Subcutaneous abdominal adipose tissue (tissue), 5 donors: Measurements from ENCODE around the gene MRPS26.

Experiments
- H3K27ac ChIP-seq: one replicate; pipeline ENCODE4 v1.7.0; 2013; ENCODE audit warnings: low read depth, mild to moderate bottlenecking, inconsistent platforms, low read length, moderate library complexity
- H3K27me3 ChIP-seq, 5 donors: one replicate each; pipeline ENCODE4 v1.7.0; 2013; ENCODE audit warnings: low read length in 5 of 5, inconsistent platforms in 1 of 5; ENCODE audit not compliant: control insufficient read depth in 5 of 5, insufficient read depth in 4 of 5
- H3K36me3 ChIP-seq, 5 donors: one replicate each; pipeline ENCODE4 v1.7.0; 2013; ENCODE audit warnings: low read length in 5 of 5; ENCODE audit not compliant: control insufficient read depth in 5 of 5, insufficient read depth in 5 of 5
- H3K4me1 ChIP-seq, 5 donors: one replicate each; pipeline ENCODE4 v1.7.0; 2013; ENCODE audit warnings: low read length in 5 of 5, mild to moderate bottlenecking in 3 of 5, moderate library complexity in 1 of 5; ENCODE audit not compliant: control insufficient read depth in 5 of 5, insufficient read depth in 5 of 5
- H3K4me3 ChIP-seq, 5 donors: one replicate each; pipeline ENCODE4 v1.7.0; 2013; ENCODE audit warnings: low read length in 5 of 5, low read depth in 1 of 5
- H3K9ac ChIP-seq, 5 donors: one replicate each; pipeline ENCODE4 v1.7.0; 2013; ENCODE audit warnings: low read length in 5 of 5, mild to moderate bottlenecking in 4 of 5, moderate library complexity in 3 of 5
- H3K9me3 ChIP-seq, 5 donors: one replicate each; pipeline ENCODE4 v1.7.0; 2013; ENCODE audit warnings: low read length in 5 of 5; ENCODE audit not compliant: control insufficient read depth in 5 of 5
- donor health status: healthy.
- donor health status: healthy.
- donor health status: healthy.
- donor health status: healthy.
- donor health status: healthy.

Gene MRPS26

DNA sequence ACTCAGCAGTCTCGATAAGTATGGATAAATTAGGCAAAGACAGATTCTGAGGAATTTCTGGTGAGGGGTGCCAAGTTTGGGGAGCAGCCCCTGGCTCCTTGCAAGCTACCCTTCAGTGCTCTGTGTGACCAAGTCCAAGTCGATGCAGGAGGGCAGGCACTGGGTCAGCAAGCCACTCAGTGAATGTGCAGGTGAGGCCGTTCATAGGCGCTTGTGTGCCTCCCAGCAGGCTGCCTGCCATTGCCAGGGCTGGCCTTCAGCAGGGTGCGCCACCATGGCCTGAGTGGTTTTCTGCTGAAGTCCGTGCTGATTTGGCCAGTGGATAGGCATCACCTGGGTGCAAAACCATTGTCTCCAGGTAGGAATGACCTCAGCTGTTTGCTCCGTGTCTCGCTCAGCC is 5.8 kb upstream of the MRPS26 start:
- Histone ChIP-seq H3K27me3 (no peaks in the 10 kb centered on the region), H3K36me3 (peaks cover 5 to 58% (median 55%) of the 10 kb centered on the region in 5 donors), H3K4me1 (peaks cover 0 to 23% (median 20%) of the 10 kb centered on the region in 5 donors), H3K4me3 (no peak overlapping the region), H3K27ac (no peak overlapping the region), H3K9me3 (no peaks in the 10 kb centered on the region), H3K9ac (peak overlapping the region in 1 of 5 donors; percentile 2)

DNA sequence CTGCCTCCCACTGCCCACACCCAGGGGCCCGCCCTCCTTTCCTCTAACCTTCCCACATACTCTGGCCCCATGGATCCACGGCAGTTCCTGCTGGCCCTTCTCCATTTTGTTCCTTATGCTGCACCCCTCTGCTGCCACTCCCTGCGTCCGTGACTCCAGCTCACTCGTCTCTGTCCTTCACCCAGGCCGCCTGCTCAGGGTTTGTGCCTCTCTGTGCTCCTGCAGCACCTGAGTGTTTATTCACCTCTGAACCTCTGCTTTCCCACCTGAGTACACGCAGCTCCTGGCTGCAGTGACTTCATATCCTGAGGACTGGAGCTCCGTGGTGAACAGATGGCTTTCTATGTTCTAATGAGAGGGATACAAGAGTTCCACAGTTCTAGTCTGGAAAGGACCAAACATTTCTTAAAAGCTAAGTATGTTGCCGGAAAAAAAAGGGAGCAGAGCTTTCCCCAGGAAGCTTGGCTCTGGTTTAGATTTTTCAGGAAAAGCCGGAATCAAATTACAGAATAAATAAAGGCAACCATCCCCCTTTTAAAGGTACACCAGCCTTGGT is 3.9 kb upstream of the MRPS26 start:
- Histone ChIP-seq H3K36me3 (peaks cover 5 to 40% (median 37%) of the 10 kb centered on the region in 5 donors), H3K27me3 (no peaks in the 10 kb centered on the region), H3K4me3 (no peak overlapping the region), H3K9ac (no peak overlapping the region), H3K4me1 (peaks cover 2 to 39% (median 33%) of the 10 kb centered on the region in 5 donors), H3K27ac (no peak overlapping the region), H3K9me3 (no peaks in the 10 kb centered on the region)

DNA sequence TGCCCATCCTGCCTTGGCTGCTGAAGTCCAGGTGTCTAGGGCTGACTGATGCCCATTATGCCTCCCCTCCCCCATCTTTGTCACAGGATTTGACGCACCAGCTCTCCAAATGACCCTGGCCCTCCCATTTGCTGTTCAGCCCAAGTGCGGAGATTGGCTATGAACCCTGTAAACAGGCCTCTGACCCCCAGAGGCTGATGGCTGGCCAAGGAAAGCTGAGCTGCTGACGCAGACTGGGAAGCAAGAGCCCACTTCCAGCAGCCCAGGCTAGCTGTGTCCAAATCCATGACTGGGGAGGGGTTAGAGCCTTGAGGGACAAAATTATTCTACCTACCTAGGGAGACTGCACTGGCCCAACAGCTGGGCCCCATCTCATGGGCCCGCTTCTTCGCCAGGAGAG is 3.2 kb upstream of the MRPS26 start:
- peaks cover 5 to 35% (median 32%) of the 10 kb centered on the region in 5 donors for H3K36me3 ChIP-seq
- no peaks in the 10 kb centered on the region for H3K9me3 ChIP-seq
- H3K9ac ChIP-seq, result no peak overlapping the region
- H3K4me3 ChIP-seq, result no peak overlapping the region
- H3K27ac ChIP-seq, result peak overlapping the region; percentile 23
- no peaks in the 10 kb centered on the region for H3K27me3 ChIP-seq
- peaks cover 2 to 42% (median 39%) of the 10 kb centered on the region in 5 donors for H3K4me1 ChIP-seq

DNA sequence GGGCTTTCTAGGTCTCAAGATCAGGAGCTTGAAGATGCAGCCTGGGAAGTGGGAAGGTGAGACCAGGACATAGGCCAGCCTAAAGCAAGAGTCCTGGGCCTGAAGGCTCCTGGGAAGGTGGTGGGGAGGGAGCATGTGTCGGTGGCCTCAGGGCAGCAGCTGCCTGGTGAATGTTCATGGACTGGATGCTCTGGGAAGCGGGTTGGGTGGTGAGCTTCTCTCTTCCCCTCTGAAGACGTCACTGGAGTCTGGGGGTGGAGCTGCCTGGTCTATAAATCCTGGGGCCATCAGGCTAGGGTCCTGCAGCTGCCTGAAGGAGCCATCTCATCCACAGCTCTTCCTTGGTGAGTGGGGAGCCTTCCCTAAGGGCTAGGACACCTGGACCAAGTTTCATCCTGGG is 2.5 kb upstream of the MRPS26 start, which contains the start of gene GNRH2:
Gene GNRH2 (plus strand): TSS at position 301 of the 400 bp plus-strand sequence. CDS start 793 bp downstream, outside the sequence.
- peak within 1 kb of the TSS; percentile 23 for H3K27ac ChIP-seq
- H3K4me1 ChIP-seq, result peaks cover 2 to 45% (median 42%) of the 10 kb centered on the region in 5 donors
- H3K4me3 ChIP-seq, result no peak within 1 kb of the TSS
- H3K9ac ChIP-seq, result no peak within 1 kb of the TSS
- H3K36me3 ChIP-seq, result peaks cover 0 to 35% (median 31%) of the 10 kb centered on the region in 5 donors
- H3K9me3 ChIP-seq, result no peaks in the 10 kb centered on the region
- no peaks in the 10 kb centered on the region for H3K27me3 ChIP-seq

DNA sequence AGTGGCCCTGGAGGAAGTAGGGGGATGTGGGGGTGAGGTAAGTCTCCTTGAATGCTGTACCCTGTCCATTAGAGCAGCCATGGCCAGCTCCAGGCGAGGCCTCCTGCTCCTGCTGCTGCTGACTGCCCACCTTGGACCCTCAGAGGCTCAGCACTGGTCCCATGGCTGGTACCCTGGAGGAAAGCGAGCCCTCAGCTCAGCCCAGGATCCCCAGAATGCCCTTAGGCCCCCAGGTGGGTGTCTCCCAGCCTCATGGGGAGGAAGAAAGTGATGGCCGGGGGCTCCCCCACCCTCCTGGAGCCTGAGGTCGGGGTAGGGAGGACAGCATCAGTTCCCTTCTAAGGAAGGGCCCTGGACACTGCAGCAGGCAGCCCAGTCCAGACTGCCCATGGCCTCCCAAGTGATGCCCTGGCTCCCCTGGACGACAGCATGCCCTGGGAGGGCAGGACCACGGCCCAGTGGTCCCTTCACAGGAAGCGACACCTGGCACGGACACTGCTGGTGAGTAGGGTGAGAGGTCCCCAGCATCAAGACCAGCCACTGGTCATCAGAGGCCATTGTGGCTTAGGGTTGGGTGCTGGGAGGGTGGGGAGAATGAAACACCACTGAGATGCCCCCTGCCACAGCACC is 1.4 kb upstream of the MRPS26 start:
- Histone ChIP-seq H3K4me3 (no peak overlapping the region), H3K36me3 (peaks cover 0 to 34% (median 30%) of the 10 kb centered on the region in 5 donors), H3K27me3 (no peaks in the 10 kb centered on the region), H3K27ac (no peak overlapping the region), H3K9ac (no peak overlapping the region), H3K4me1 (peaks cover 2 to 49% (median 42%) of the 10 kb centered on the region in 5 donors), H3K9me3 (no peaks in the 10 kb centered on the region)

DNA sequence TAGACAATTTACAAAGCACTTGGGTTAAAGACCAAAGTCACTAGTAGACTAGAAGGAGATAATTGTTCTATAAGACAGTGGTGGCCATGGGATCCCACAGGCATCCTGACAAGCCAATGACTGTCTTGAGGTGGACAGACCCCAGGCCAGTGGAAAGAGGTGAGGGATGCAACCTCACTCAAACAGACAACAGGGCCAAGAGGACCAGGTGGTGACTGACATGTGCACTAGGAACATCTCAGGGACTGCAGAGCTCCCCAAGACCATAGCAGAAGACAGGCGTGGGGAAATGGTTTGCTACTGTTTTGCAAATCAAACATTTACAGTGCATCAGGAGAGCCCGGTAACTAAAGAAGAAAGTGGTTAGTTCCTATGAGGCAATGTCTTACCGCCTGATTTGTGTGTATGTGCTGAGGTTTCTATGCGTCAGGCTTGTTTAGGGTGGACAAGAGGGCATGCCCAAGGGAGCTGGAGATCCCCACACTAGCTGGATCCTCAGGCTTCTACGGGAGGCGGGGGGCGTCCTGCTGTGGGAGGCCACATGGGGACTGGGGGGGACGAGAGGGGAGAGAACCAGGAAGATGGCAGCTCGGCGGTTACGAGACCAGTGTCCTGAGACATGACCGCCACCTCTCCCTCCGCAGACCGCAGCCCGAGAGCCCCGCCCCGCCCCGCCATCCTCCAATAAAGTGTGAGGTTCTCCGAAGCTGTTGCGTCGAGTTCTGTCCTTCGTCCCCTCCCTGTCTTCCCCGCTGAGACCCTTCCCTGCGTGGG is 623 bp upstream of the MRPS26 start:
- H3K36me3 ChIP-seq, result peaks cover 0 to 34% (median 30%) of the 10 kb centered on the region in 5 donors
- peak overlapping the region; percentile 67 for H3K27ac ChIP-seq
- no peaks in the 10 kb centered on the region for H3K9me3 ChIP-seq
- H3K4me3 ChIP-seq, result peak overlapping the region; percentile 74 to 93 (median 88)
- H3K9ac ChIP-seq, result peak overlapping the region in 4 of 5 donors; percentile 60 to 86 (median 70)
- H3K4me1 ChIP-seq, result peaks cover 2 to 49% (median 42%) of the 10 kb centered on the region in 5 donors
- H3K27me3 ChIP-seq, result no peaks in the 10 kb centered on the region

DNA sequence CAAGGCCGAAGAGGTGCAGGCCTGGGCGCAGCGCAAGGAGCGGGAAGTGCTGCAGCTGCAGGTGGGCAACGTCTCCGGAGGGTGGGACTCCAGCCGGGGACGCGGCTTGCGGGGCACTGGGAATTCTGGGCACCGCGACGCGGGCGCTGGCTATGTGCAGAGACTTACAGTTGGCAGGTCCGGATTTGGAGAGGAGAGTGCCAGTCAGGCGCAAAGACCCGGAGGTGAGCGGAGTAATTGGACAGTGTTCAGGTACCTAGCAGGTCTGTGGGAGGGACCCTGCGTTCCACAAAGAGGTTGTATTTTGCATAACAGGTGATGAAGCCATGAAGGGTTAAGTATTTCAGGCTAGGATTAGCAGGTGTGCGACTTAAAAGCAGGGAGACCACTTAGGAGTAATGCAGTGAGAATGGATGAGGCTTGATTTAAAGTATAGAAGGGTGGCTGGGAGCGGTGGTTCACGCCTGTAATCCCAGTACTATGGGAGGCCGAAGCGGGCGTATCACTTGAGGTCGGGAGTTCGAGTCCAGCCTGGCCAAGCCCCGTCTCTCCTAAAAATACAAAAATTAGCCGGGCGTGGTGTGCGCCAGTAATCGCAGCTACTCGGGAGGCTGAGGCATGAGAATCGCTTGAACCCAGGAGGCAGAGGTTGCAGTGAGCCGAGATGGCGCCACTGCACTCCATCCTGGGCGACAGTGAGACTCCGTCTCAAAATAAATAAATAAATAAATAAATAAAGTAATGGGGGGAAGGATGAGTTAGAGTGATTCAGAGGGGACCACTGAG is 1.0 kb downstream of the MRPS26 start:
- H3K4me1 ChIP-seq, result peaks cover 2 to 44% (median 38%) of the 10 kb centered on the region in 5 donors
- H3K27me3 ChIP-seq, result no peaks in the 10 kb centered on the region
- H3K27ac ChIP-seq, result peak overlapping the region; percentile 67
- no peaks in the 10 kb centered on the region for H3K9me3 ChIP-seq
- H3K4me3 ChIP-seq, result peak overlapping the region; percentile 74 to 93 (median 88)
- peaks cover 0 to 28% (median 26%) of the 10 kb centered on the region in 5 donors for H3K36me3 ChIP-seq
- peak overlapping the region; percentile 3 to 86 (median 70) for H3K9ac ChIP-seq

DNA sequence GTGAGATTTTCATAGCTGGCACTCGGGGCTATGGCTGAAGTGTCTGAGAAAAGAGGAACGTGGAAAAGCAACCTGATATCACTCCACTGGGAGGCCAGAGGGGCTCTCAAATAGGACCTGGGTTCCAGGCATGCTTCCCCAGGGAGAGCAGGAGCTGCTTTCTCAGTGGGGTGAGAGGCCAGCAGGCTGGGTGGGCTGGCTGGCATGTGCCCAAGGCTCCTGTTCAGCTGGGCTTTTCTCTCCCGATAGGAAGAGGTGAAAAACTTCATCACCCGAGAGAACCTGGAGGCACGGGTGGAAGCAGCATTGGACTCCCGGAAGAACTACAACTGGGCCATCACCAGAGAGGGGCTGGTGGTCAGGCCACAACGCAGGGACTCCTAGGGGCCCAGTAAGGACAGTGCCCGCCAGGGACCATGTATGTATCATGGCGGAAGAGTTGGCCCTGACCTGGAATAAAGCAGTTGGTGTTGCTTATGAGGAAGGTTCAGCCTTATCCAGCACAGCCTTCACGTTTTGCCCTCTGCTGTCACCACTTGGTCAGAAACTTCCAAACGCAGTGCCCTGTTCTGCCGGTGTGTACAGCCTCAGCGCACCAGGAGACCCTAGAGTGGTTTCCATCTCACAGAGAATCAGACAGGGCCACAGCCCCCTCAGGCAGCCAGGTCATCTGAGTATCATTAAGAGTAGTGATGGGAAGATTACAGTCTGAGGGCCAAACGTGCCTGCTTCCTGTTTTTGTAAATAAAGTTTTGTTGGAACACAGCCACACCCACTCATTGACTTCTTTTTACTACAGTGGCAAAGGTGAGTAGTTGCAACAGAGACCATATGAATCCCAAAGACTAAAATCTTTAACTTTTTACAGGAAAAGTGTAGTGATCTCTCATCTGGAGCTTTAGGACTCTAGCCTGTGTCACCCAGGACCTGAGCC is 1.9 kb downstream of the MRPS26 start:
- Histone ChIP-seq H3K9ac (no peak overlapping the region), H3K4me3 (no peak overlapping the region), H3K36me3 (peaks cover 0 to 28% (median 26%) of the 10 kb centered on the region in 5 donors), H3K27ac (no peak overlapping the region), H3K4me1 (peaks cover 2 to 35% (median 29%) of the 10 kb centered on the region in 5 donors), H3K9me3 (no peaks in the 10 kb centered on the region), H3K27me3 (no peaks in the 10 kb centered on the region)
